Activated CD4-positive, alpha-beta T cell treated with anti-CD3 and anti-CD28 coated beads, Interleukin-10, Interleukin-2, amounts not matched to agents 100 ng/mL and 50 ng/mL, durations not matched to agents 16 hours and 8 hours (primary cell): ENCODE measurements around the gene ZNF276.
"Not testable (repeated sequence)": the region's sequence is repeated elsewhere in the genome, so short reads cannot be mapped to it uniquely, and the experiment has no call there.

Experiments used
- DNase-seq: peaks from one replicate; pipeline ENCODE4 v3.0.0-alpha.2; 2020

The ZNF276 gene, protein sequence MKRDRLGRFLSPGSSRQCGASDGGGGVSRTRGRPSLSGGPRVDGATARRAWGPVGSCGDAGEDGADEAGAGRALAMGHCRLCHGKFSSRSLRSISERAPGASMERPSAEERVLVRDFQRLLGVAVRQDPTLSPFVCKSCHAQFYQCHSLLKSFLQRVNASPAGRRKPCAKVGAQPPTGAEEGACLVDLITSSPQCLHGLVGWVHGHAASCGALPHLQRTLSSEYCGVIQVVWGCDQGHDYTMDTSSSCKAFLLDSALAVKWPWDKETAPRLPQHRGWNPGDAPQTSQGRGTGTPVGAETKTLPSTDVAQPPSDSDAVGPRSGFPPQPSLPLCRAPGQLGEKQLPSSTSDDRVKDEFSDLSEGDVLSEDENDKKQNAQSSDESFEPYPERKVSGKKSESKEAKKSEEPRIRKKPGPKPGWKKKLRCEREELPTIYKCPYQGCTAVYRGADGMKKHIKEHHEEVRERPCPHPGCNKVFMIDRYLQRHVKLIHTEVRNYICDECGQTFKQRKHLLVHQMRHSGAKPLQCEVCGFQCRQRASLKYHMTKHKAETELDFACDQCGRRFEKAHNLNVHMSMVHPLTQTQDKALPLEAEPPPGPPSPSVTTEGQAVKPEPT

GRCh38 chr16:89720813-89721545 lies at the start of gene ZNF276, which contains the start of gene VPS9D1:
TSS of gene ZNF276 (plus strand) at chr16:89721537. CDS start at chr16:89721641, 104 bp downstream.
TSS of gene VPS9D1 (minus strand) at chr16:89720898. CDS start at chr16:89720861, 37 bp downstream.
- DNase-seq, result peak; percentile 88

DNA sequence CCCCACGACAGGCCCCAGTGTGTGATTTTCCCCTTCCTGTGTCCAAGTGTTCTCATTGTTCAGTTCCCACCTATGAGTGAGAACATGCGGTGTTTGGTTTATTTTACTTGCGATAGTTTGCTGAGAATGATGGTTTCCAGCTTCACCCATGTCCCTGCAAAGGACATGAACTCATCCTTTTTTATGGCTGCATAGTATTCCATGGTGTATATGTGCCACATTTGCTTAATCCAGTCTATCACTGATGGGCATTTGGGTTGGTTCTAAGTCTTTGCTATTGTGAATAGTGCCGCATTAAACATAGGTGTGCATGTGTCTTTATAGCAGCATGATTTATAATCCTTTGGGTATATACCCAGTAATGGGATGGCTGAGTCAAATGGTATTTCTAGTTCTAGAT lies 49.8 kb upstream of the ZNF276 start:
- not testable (repeated sequence) for DNase-seq

GRCh38 chr16:89672177-89672941 lies 49.0 kb upstream of the ZNF276 start:
- no peak for DNase-seq

DNA sequence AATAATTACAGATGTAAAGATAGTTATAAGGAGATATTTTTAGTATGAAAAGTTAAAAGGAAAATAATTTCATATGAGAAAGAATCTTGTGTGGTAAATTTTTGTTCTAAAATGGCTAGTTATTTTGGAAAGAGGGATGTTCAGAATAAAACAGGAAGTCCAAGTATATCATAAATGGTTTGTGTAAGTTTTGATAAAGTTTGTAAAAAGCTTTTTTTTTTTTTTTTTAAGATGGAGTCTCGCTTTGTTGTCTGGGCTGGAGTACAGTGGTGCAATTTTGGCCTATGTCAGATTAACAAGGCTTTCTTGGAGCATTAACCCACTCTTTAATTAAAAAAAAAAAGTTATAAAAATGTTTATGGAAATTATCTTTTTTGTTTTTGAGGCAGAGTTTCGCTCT lies 43.1 kb upstream of the ZNF276 start:
- DNase-seq, result no peak

- DNase-seq, result no peak
These were observed 35.4 kb upstream of the ZNF276 start for GRCh38 chr16:89685916-89686315.

DNA sequence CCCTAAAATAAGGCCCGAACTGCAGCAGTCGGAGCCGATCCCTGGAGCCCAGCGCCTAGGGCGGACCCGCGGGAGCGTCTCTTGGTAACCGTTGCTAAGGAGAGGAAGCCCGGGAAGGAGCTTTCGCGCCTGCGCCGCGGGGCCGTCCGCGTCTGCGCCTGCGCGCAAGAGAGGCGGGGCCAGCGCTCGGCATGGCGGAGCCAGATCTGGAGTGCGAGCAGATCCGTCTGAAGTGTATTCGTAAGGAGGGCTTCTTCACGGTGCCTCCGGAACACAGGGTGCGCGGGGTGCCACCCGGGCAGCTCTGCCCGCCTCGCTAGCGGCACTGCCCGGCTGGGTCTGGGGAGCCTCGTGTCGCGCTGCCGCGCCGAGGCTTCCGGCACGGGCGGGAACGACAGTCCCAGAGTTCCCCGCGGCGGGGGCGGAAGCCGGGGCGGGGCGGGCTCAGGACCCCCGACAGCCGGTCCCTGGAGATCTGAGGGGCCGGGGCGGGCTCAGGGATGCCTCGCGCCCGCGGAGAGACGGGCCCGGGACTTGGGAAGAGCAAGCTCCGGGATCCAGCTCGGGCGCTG lies 34.7 kb upstream of the ZNF276 start, which contains the start of gene CDK10:
Gene CDK10, plus strand, starts transcription at position 170 of the 572 bp plus-strand sequence. Its CDS starts 22 bp downstream, at position 192.
- DNase-seq, result peak; percentile 95

GRCh38 chr16:89687092-89687940 lies 34.0 kb upstream of the ZNF276 start:
- DNase-seq, result peak; percentile 18

DNA sequence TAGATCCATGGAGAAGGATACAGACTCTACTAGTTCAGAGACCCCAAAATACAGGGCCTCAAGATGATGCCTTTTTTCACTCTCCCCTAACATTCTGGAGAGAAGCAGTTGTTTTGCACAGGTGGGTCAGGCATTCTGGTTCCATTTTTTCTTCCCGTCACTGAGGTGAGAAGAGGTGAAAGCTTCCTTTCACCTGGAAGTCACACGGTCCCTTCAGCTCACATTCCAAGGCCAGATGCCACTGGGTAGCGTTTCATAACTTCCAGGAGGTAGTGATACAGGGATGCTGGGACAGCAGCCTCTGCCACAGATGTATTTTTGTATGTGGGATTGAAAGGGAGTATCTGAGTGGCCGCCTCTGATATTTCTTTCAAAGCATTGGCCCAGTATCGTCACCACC lies 32.9 kb upstream of the ZNF276 start:
- no peak for DNase-seq

DNA sequence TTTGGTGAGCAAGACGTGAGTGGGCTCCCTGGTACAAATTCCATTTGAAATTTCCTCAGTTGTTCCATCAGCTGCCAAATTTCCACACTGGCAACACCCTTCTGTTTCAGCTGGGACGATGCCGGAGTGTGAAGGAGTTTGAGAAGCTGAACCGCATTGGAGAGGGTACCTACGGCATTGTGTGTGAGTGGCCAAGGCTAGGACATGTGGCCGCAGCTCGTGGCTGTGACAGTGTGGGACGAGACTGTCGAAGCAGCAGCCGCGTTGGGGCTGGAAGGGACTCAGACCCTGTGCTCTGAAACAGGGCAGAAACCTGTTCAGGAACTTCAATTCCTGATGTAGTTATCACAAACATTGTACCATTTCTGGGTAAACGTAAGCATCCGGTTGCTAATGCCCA lies 32.2 kb upstream of the ZNF276 start:
- no peak for DNase-seq

DNA sequence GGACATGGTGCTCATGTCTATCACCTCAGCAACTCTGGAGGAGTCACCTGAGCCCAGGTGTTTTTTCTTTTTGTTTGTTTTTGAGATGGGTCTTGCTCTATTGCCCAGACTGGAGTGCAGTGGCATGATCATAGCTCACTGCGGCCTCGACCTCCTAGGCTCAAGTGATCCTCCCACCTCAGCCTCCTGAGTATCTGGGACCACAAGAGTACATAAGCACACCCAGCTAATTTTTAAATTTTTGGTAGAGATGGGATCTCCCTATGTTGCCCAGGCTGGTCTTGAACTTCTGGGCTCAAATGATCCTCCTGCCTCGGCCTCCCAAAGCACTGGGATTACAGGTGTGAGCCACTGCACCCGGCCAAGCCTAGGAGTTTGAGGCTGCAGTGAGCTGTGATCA lies 31.7 kb upstream of the ZNF276 start:
- not testable (repeated sequence) for DNase-seq

- DNase-seq, result no peak
These were observed 30.9 kb upstream of the ZNF276 start for GRCh38 chr16:89690392-89690901.

DNA sequence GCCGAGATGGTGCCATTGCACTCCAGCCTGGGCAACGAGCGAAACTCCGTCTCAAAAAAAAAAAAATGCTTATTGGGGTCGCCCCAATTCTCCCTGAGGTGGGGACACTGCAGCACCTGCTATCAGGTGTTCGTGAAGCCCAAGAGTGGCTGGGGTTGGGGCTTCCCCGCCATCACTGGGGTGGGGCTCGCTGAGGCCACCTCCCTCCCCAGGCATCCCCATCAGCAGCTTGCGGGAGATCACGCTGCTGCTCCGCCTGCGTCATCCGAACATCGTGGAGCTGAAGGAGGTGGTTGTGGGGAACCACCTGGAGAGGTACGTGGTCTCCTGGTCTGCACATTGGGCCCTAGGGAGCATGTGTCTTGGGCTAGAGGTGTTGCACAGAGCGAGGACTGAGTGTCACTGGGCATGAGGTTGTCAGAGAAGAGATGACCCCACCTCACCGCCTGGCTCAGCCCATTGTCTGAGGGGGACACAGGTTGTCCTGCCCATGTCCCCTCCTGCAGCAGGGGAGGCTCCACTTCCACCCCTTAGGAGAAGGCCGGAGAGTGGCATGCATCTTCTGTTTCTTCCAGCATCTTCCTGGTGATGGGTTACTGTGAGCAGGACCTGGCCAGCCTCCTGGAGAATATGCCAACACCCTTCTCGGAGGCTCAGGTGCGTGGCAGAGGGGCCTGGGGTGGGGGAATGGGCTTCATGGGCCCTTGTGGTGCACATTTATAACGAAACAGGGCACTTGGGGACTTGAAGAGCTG lies 29.9 kb upstream of the ZNF276 start:
- DNase-seq, result no peak

DNA sequence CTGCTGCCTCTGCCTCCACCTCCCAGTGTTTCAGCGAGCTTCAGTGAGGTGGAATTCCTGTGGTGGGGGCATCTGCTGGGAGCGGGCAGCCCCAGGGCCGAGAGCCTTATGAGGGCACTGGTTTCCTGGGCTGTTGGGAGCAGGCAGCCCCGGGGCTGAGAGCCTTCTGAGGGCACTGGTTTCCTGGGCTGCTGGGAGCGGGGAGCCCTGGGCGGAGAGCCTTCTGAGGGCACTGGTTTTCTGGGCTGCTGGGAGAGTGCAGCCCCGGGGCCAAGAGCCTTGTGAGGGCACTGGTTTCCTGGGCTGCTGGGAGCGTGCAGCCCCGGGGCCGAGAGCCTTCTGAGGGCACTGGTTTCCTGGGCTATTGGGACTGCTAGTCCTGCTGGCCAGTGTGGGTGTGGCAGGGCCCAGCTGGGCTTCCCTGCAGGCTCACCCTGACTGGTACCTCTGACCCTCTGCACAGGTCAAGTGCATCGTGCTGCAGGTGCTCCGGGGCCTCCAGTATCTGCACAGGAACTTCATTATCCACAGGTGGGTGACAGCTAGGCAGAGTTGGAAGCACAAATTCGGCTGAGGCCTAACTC lies 29.3 kb upstream of the ZNF276 start:
- no peak for DNase-seq

DNA sequence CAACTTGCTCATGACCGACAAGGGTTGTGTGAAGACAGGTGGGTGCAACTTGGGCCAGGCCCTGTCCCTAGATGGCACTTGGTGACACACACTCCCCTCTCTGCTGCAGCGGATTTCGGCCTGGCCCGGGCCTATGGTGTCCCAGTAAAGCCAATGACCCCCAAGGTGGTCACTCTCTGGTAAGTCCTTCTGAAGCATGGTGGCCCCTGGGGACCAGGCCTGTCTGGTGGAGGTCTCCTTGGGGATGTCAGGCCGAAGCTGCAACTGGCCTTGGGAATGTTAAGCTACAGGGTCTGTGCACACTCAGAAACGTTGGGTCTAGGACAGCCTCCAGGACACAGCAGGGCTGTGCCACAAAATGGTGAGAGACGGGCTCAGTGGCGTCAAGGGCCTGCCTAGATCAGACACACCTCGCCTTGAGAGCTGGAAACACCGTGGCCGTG lies 28.0 kb upstream of the ZNF276 start:
- no peak for DNase-seq

DNA sequence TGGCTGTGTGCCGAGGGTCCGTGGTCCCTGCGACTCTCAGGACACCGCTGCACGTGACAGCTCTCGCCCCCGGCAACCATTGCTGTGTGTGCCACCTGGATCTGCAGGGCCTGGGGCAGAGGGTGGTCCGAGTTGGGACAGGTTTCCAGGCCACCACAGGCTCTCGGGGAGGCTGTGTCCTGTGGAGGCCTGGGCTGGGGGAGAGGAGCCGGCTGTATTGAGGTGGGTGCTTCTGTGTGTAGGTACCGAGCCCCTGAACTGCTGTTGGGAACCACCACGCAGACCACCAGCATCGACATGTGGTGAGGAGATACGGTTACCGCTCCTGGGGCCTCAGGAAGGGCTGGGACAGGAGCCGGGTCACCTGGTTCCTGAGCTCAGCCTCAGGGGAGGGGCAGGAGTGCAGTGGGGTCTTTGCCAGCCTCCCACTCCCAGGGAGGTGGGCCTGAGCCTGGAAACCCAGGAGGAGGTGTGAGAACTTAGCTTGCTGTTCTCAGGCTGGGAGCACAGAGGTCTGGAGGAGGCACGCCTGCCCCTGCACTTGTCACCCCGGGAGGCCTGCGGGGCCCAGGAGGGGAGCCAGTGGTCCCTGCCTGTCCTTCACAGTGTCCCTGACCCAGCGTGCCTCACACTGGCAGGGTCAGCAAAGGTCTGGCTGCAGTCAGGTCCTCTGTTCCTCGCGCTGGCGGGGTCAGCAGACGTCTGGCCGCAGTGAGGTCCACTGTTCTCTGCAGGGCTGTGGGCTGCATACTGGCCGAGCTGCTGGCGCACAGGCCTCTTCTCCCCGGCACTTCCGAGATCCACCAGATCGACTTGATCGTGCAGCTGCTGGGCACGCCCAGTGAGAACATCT lies 27.2 kb upstream of the ZNF276 start:
- no peak for DNase-seq

DNA sequence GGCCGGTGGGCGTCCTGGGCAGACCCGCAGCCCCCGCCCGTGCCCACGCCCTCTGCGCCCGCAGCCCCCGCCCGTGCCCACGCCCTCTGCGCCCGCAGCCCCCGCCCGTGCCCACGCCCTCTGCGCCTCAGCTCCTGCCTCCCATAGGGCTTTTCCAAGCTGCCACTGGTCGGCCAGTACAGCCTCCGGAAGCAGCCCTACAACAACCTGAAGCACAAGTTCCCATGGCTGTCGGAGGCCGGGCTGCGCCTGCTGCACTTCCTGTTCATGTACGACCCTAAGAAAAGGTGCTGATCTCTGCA lies 26.6 kb upstream of the ZNF276 start:
- DNase-seq, result not testable (repeated sequence)

GRCh38 chr16:89695086-89695874 lies 26.1 kb upstream of the ZNF276 start:
- DNase-seq, result no peak
